ENCODE data around the gene GABBR2. TPM values are rescaled to one million over a fixed set of nuclear protein-coding genes. Genes with fewer than 3 reads are reported as not detected.

GABBR2 gene
- total and polyA plus RNA-seq, 9 of the 15 experiments (the other 6 are each of a cell fraction or from before 2014, with no cell fraction given) = 0.15 to 1.9 (median 0.32) TPM

DNA sequence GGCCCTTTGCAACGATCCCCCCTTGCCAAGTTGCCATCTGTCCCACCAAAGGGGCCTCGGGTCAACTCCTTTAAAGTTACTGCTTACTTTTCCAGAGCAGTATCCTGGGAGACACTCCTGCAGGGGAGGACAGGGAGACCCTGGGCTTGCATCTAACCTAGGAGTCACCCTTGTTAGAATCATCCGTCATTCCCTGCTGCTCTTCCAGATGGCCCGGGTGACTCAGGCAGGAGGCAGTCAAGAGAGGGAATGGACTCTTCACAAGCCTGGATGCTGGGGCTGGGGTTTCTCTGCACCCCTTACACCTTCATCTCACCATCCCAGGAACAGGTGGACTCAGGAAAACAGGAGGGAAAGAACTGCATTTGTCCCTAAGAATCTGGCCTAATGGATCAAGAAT lies 175.6 kb downstream of the GABBR2 start:
- H3K4me2 ChIP-seq (ENCODE audit: insufficient read depth, low read length) = no peak overlapping the region
- ChIA-PET POLR2A (no interaction called here), CTCF (ENCODE audit: low intra/inter-chr PET ratio) (no interaction called here)
- H3K4me3 ChIP-seq = no peak overlapping the region
- no peak overlapping the region for H3K27ac ChIP-seq (ENCODE audit: extremely low read depth, low read depth, low read length)
- ATAC-seq = no peak
- TF ChIP-seq BHLHE40 (IDR thresholded peaks at IDR 0.05; ENCODE audit: low read length) (no peak), ZNF41 (CRISPR knock-in tag; conservative IDR thresholded peaks at IDR 0.05) (no peak), KDM2B (CRISPR knock-in tag; IDR thresholded peaks at IDR 0.05) (no peak), JUN (IDR thresholded peaks at IDR 0.05; ENCODE audit: borderline replicate concordance, low read depth, low read length) (no peak), JUN (CRISPR knock-in tag; IDR thresholded peaks at IDR 0.05; ENCODE audit: borderline replicate concordance) (no peak)
- BruUV-seq (replicated peaks) = no TSS peak
- DNase-seq (ENCODE audit: extremely low read depth in 1 of 4, low spot score in 3 of 4) = no peak
- FAIRE-seq = no peak
- WGBS (ENCODE audit: insufficient coverage, low coverage, missing lambda C conversion rate) = 13% methylated on average over 4 of the region's 4 CpGs
- in situ Hi-C loops (cut with MboI) = loop anchor here (25.0 kb wide), 1 partner anchor 221 kb away; no protein-coding TSS in a partner anchor
- H3K36me3 ChIP-seq (ENCODE audit: control insufficient read depth, insufficient read depth, low read length) = no peaks in the 10 kb centered on the region
- H3K27me3 ChIP-seq (ENCODE audit: control insufficient read depth in 2 of 2, insufficient read depth in 2 of 2, low read length in 2 of 2) = no peaks in the 10 kb centered on the region
- 0 out of 2 replicates have a peak, but pooled peaks cover 2% of the 10 kb centered on the region for H4K20me1 ChIP-seq (replicated peaks; ENCODE audit: control insufficient read depth, insufficient read depth, low read length)
- H3K4me1 ChIP-seq (replicated peaks in 1 of 2; ENCODE audit: control insufficient read depth in 2 of 2, insufficient read depth in 2 of 2, low read length in 2 of 2) = peaks cover 2 to 3% of the 10 kb centered on the region in 2 experiments; a peak in 2 of 5 replicates
- no peak overlapping the region for H2AFZ ChIP-seq (ENCODE audit: low read depth, low read length)
- no peaks in the 10 kb centered on the region for H3K79me2 ChIP-seq (ENCODE audit: control insufficient read depth, insufficient read depth, low read length)
- no peaks in the 10 kb centered on the region for H3K9me1 ChIP-seq (ENCODE audit: control insufficient read depth, insufficient read depth, low read length)
- H3K9me3 ChIP-seq (replicated peaks; ENCODE audit: control insufficient read depth, insufficient read depth, low read depth, low read length) = no peaks in the 10 kb centered on the region
- H3K9ac ChIP-seq (ENCODE audit: insufficient read depth in 1 of 2, low read depth in 2 of 2, low read length in 2 of 2) = no peak overlapping the region
- intact Hi-C loops (cut with micrococcal nuclease) = no loop called here

DNA sequence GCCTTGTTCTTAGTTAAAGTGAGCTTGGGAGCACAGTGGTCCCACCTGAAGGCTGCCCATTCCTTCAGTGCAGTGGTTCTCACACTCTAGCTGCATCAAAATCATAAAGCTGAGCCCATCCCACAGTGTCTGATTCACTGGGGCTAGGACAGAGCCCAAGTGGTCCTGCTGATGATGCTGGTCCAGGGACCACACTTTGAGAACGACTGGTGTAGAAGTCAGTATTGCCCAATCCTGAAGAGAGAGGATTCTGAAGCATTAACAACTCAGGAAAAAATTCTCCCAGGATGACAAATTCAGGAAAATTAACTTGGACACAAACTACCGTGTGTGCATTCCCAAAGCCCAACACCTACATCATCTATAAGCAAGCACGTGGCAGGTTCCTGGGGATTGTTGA lies 176.2 kb downstream of the GABBR2 start:
- CTCF ChIA-PET (ENCODE audit: low intra/inter-chr PET ratio) = no interaction called here
- FAIRE-seq = no peak

More for the DNA sequence above, 176.2 kb downstream of the GABBR2 start:
- DNase-seq (ENCODE audit: extremely low read depth in 1 of 4, low spot score in 3 of 4) = no peak
- intact Hi-C loops (cut with micrococcal nuclease) (no loop called here), in situ Hi-C loops (cut with MboI) (loop anchor here (25.0 kb wide), 1 partner anchor 220 kb away; no protein-coding TSS in a partner anchor)
- H3K9ac ChIP-seq (ENCODE audit: insufficient read depth in 1 of 2, low read depth in 2 of 2, low read length in 2 of 2) = no peak overlapping the region
- no peak for TF ChIP-seq RNF2 (IDR thresholded peaks at IDR 0.05)
- TF ChIP-seq CEBPG (CRISPR knock-in tag; IDR thresholded peaks at IDR 0.05) = no peak
- TF ChIP-seq CEBPG (tag; conservative IDR thresholded peaks at IDR 0.05 in 1 of 2, IDR thresholded peaks at IDR 0.05 in 1 of 2) = peak in 1 of 2 experiments; percentile 37; a peak in 1 of 4 replicates
- no peak overlapping the region for H3K27ac ChIP-seq (ENCODE audit: extremely low read depth, low read depth, low read length)
- no peak overlapping the region for H3K4me2 ChIP-seq (ENCODE audit: insufficient read depth, low read length)
- no TSS peak for BruUV-seq (replicated peaks)
- 8% methylated on average over 3 of the region's 3 CpGs for WGBS (ENCODE audit: insufficient coverage, low coverage, missing lambda C conversion rate)
- no peaks in the 10 kb centered on the region for H3K36me3 ChIP-seq (ENCODE audit: control insufficient read depth, insufficient read depth, low read length)
- H3K9me1 ChIP-seq (ENCODE audit: control insufficient read depth, insufficient read depth, low read length) = no peaks in the 10 kb centered on the region
- no peak overlapping the region for H3K4me3 ChIP-seq
- H3K27me3 ChIP-seq (ENCODE audit: control insufficient read depth in 2 of 2, insufficient read depth in 2 of 2, low read length in 2 of 2) = no peaks in the 10 kb centered on the region
- H3K79me2 ChIP-seq (ENCODE audit: control insufficient read depth, insufficient read depth, low read length) = no peaks in the 10 kb centered on the region
- no peaks in the 10 kb centered on the region for H3K9me3 ChIP-seq (replicated peaks; ENCODE audit: control insufficient read depth, insufficient read depth, low read depth, low read length)
- H2AFZ ChIP-seq (ENCODE audit: low read depth, low read length) = no peak overlapping the region
- 0 out of 2 replicates have a peak, but pooled peaks cover 2% of the 10 kb centered on the region for H4K20me1 ChIP-seq (replicated peaks; ENCODE audit: control insufficient read depth, insufficient read depth, low read length)
- POLR2A ChIA-PET = no interaction called here
- peaks cover 2 to 3% of the 10 kb centered on the region in 2 experiments; a peak in 2 of 5 replicates for H3K4me1 ChIP-seq (replicated peaks in 1 of 2; ENCODE audit: control insufficient read depth in 2 of 2, insufficient read depth in 2 of 2, low read length in 2 of 2)
- ATAC-seq = no peak

All from K562 (cell line).